ENCODE measurements around the gene LHX3.

DNA sequence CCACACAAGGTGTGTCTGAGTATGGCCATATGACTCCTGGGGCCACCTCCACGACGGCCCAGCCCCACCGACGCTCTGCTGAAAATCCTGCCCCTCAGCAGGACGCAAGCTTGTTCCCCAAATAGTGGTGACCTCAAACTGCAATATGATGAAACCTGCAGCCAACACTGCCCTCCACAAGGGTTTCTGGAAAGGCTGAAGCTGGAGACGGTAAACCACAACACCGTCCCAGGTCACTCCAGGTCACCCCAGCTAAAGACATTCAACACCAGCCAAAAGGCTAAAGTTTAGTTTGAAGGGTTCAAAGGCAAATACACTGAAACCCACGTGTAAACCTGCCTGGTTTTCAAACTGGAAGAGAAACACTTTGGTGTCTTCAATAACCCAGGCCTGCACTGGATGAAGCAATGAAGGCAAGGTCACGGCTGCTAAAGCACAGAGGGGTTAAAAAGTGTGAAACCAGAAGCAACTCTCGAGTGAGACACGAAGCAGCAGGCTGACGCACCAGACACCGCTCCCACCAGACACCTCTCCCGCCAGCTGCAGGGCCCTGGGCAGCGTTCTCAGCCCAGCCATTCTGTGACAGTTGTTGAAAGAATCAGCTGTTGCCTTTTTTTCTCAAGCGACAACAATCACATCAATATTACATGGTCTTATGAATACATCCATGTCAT lies 1.8 kb upstream of the LHX3 start:
- TF ChIP-seq NFYB (IDR thresholded peaks at IDR 0.05; ENCODE audit: insufficient read depth, low read depth, low read length) = no peak
- TF ChIP-seq, protein P1, sequence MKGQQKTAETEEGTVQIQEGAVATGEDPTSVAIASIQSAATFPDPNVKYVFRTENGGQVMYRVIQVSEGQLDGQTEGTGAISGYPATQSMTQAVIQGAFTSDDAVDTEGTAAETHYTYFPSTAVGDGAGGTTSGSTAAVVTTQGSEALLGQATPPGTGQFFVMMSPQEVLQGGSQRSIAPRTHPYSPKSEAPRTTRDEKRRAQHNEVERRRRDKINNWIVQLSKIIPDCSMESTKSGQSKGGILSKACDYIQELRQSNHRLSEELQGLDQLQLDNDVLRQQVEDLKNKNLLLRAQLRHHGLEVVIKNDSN (IDR thresholded peaks at IDR 0.05; ENCODE audit: borderline replicate concordance, extremely low read length, insufficient read depth, low read depth, low read length) = no peak
- TF ChIP-seq EZH2 (IDR thresholded peaks at IDR 0.05; ENCODE audit: borderline replicate concordance, control insufficient read depth, low read depth, low read length) = no peak
- TF ChIP-seq, protein P2, sequence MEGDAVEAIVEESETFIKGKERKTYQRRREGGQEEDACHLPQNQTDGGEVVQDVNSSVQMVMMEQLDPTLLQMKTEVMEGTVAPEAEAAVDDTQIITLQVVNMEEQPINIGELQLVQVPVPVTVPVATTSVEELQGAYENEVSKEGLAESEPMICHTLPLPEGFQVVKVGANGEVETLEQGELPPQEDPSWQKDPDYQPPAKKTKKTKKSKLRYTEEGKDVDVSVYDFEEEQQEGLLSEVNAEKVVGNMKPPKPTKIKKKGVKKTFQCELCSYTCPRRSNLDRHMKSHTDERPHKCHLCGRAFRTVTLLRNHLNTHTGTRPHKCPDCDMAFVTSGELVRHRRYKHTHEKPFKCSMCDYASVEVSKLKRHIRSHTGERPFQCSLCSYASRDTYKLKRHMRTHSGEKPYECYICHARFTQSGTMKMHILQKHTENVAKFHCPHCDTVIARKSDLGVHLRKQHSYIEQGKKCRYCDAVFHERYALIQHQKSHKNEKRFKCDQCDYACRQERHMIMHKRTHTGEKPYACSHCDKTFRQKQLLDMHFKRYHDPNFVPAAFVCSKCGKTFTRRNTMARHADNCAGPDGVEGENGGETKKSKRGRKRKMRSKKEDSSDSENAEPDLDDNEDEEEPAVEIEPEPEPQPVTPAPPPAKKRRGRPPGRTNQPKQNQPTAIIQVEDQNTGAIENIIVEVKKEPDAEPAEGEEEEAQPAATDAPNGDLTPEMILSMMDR (IDR thresholded peaks at IDR 0.05 in 2 of 3, conservative IDR thresholded peaks at IDR 0.05 in 1 of 3; ENCODE audit: control insufficient read depth in 2 of 3, extremely low read depth in 1 of 3, insufficient read depth in 1 of 3, low read depth in 3 of 3, low read length in 3 of 3) = no peak
- TF ChIP-seq IKZF1 (conservative IDR thresholded peaks at IDR 0.05) = no peak
- TF ChIP-seq, protein P3, sequence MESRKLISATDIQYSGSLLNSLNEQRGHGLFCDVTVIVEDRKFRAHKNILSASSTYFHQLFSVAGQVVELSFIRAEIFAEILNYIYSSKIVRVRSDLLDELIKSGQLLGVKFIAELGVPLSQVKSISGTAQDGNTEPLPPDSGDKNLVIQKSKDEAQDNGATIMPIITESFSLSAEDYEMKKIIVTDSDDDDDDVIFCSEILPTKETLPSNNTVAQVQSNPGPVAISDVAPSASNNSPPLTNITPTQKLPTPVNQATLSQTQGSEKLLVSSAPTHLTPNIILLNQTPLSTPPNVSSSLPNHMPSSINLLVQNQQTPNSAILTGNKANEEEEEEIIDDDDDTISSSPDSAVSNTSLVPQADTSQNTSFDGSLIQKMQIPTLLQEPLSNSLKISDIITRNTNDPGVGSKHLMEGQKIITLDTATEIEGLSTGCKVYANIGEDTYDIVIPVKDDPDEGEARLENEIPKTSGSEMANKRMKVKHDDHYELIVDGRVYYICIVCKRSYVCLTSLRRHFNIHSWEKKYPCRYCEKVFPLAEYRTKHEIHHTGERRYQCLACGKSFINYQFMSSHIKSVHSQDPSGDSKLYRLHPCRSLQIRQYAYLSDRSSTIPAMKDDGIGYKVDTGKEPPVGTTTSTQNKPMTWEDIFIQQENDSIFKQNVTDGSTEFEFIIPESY (IDR thresholded peaks at IDR 0.05) = no peak
- TF ChIP-seq RFX5 (IDR thresholded peaks at IDR 0.05; ENCODE audit: low read depth, low read length) = no peak
- TF ChIP-seq SMAD1 (IDR thresholded peaks at IDR 0.05; ENCODE audit: low read depth, partially characterized antibody) = no peak
- TF ChIP-seq, protein P4, sequence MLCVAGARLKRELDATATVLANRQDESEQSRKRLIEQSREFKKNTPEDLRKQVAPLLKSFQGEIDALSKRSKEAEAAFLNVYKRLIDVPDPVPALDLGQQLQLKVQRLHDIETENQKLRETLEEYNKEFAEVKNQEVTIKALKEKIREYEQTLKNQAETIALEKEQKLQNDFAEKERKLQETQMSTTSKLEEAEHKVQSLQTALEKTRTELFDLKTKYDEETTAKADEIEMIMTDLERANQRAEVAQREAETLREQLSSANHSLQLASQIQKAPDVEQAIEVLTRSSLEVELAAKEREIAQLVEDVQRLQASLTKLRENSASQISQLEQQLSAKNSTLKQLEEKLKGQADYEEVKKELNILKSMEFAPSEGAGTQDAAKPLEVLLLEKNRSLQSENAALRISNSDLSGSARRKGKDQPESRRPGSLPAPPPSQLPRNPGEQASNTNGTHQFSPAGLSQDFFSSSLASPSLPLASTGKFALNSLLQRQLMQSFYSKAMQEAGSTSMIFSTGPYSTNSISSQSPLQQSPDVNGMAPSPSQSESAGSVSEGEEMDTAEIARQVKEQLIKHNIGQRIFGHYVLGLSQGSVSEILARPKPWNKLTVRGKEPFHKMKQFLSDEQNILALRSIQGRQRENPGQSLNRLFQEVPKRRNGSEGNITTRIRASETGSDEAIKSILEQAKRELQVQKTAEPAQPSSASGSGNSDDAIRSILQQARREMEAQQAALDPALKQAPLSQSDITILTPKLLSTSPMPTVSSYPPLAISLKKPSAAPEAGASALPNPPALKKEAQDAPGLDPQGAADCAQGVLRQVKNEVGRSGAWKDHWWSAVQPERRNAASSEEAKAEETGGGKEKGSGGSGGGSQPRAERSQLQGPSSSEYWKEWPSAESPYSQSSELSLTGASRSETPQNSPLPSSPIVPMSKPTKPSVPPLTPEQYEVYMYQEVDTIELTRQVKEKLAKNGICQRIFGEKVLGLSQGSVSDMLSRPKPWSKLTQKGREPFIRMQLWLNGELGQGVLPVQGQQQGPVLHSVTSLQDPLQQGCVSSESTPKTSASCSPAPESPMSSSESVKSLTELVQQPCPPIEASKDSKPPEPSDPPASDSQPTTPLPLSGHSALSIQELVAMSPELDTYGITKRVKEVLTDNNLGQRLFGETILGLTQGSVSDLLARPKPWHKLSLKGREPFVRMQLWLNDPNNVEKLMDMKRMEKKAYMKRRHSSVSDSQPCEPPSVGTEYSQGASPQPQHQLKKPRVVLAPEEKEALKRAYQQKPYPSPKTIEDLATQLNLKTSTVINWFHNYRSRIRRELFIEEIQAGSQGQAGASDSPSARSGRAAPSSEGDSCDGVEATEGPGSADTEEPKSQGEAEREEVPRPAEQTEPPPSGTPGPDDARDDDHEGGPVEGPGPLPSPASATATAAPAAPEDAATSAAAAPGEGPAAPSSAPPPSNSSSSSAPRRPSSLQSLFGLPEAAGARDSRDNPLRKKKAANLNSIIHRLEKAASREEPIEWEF (IDR thresholded peaks at IDR 0.05; ENCODE audit: insufficient replicate concordance, low read depth, low read length) = no peak
- no peak for TF ChIP-seq STAT3 (IDR thresholded peaks at IDR 0.05; ENCODE audit: low read depth, low read length)
- no peak for TF ChIP-seq EP300 (IDR thresholded peaks at IDR 0.05; ENCODE audit: borderline replicate concordance in 1 of 2, control insufficient read depth in 1 of 2, low read depth in 2 of 2, low read length in 2 of 2)
- TF ChIP-seq, protein P5, sequence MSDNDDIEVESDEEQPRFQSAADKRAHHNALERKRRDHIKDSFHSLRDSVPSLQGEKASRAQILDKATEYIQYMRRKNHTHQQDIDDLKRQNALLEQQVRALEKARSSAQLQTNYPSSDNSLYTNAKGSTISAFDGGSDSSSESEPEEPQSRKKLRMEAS (IDR thresholded peaks at IDR 0.05; ENCODE audit: low read depth, low read length) = no peak
- no peak for TF ChIP-seq NRF1 (conservative IDR thresholded peaks at IDR 0.05; ENCODE audit: low read depth, low read length)

Data from GM12878 (cell line).